Inflammatory macrophage treated with lipopolysaccharide for 4 hours (primary cell): ENCODE measurements around the gene NKIRAS1.
A peak's percentile ranks its signal among the peaks of the same experiment; 100 is the strongest.
"Not testable (repeated sequence)": the region's sequence is repeated elsewhere in the genome, so short reads cannot be mapped to it uniquely, and the experiment has no call there.

Experiments
- DNase-seq: peaks from one replicate; pipeline ENCODE4 v3.0.0-alpha.2; 2020

Gene NKIRAS1

DNA sequence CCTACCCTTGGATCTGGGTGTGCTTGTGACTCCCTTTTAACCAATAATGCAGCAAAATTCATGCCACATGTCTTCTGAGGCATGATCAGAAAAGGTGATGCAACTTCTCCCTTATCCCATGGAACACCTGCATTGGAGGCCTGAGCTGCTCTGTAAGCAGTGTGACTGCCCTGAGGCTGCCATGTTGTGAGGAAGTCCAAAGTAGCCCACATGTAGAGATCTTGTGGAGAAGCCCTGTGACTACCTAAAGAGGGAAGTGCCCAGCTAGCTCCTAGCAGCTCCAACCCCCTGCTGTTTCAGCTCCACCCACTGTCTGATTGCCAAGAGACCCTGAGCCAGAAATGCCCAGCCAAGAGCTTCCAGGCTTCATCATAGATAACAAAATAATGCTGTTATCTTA lies 21.9 kb upstream of the NKIRAS1 start:
- no peak for DNase-seq

GRCh38 chr3:23937296-23937695 lies 20.5 kb upstream of the NKIRAS1 start:
- DNase-seq: no peak

- no peak for DNase-seq
Observed at GRCh38 chr3:23934253-23934652, 17.5 kb upstream of the NKIRAS1 start.

DNA sequence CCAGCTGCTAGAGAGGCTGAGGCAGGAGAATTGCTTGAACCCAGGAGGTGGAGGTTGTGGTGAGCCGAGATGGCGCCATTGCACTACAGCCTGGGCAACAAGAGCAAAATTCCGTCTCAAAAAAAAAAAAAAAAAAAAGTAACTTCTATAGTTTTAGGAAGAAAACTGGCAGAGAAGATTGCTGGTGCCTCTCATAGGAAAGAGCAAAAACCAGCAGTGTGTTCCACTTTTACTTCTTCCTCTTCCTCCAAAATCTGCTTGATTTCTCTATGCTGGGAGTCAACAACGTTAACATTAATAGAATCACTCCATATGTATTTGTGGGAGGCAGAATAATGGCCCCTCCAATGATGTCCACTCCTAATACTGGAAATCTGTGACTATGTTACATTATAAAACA lies 15.8 kb upstream of the NKIRAS1 start:
- peak; percentile 22 for DNase-seq

- DNase-seq: no peak
Observed at GRCh38 chr3:23931597-23931996, 14.8 kb upstream of the NKIRAS1 start.

GRCh38 chr3:23928524-23928923 lies 11.7 kb upstream of the NKIRAS1 start:
- peak; percentile 41 for DNase-seq

DNA sequence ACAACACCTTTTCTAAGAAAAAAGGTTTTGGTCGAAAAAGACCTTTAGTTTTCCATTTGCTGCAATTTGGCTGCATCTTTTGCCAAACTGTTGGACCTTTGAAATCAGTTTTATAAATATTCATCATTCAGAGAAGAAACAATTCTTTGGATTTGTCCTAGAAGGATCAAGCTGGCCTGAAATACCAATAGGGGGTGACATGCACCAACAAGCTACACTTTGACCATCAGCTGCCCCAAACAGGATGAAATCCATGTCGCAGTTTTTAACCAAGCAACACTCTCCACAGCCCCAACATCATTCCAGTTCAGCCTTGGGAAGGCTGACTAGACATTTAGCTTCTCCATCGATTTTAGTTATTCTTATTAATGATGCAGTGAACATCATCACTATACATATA lies 9.9 kb upstream of the NKIRAS1 start:
- DNase-seq: no peak

DNA sequence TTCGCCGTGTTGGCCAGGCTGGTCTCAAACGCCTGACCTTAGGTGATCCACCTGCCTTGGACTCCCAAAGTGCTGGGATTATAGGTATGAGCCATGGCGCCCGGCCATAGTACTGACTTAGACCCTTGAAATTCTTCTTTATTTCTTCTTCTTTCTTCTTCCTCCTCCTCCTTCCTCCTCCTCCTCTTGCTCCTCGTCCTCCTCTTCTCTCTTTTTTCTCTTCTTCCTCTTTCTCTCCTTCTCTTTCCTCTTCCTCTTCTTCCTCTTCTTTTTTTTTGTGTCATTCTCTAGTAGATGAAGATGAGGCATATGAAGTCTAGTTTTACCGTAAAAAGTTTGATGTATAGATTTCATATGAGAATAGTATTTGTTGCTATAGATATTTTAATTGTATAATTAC lies 9.5 kb upstream of the NKIRAS1 start:
- DNase-seq: no peak

GRCh38 chr3:23923786-23924185 lies 7.0 kb upstream of the NKIRAS1 start:
- DNase-seq: no peak

- DNase-seq: no peak
Observed at GRCh38 chr3:23921052-23921511, 4.3 kb upstream of the NKIRAS1 start.

DNA sequence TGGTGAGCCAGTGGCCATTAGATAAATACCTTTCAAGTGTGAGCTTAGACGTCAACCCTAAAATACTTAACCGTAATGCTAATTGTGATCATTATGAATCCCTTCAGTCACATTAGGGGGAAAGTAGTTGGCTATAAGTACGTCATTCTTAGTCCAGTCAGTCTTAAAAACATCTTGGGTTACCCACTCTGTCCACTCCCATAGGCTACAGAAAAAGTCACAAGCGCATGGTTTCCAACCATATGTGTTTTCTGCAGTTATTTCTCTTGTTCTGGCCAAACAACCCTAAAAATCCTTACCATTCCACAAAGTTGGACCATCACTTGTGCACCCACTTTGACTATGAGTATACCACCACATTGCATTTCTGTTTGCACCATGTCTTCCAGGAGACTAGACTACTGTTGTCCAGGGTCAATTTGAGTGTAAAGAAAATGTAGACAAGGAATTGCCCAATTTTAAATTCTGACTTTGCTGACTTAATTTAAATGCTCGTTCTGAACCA lies 3.4 kb upstream of the NKIRAS1 start:
- DNase-seq: no peak

DNA sequence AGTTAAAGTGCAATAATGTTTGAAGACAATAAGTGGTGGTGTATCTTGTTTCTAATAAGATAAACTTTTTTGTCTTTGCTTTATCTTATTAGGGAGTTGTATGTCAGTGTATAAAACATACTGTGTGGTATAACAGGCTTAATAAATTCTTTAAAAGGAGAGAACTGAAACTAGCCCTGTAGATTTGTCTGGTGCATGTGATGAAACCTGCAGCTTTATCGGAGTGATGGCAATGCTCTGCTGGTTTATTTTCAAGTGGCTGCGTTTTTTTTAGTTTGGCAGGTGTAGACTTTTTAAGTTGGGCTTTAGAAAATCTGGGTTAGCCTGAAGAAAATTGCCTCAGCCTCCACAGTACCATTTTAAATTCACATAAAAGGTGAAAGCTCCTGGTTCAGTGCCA lies 2.8 kb upstream of the NKIRAS1 start:
- no peak for DNase-seq

GRCh38 chr3:23918331-23918730 lies 1.5 kb upstream of the NKIRAS1 start:
- DNase-seq: not testable (repeated sequence)

DNA sequence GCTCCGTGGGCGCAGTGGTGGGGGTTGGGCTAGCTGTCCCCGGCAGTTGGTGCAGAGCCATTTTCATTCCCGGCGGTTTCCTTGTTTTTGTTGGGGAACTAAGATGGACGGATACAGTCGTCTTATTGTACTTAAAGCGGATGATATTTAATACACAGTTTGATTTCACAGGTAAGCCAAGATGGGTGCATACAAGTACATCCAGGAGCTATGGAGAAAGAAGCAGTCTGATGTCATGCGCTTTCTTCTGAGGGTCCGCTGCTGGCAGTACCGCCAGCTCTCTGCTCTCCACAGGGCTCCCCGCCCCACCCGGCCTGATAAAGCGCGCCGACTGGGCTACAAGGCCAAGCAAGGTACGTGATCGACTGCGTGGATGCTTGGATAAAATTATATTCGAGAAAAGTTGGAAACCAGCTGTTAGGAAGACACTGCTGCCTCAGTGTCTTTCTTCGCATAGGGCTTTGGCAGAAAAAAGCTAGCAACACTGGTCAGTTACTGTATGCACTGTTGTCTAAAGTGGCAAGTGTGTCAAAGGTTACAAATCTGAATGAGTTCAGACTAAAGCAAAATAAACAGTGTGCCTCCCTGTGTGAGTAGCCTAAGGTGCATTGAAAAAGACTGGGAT lies 1.0 kb upstream of the NKIRAS1 start:
- peak; percentile 83 for DNase-seq

GRCh38 chr3:23916152-23916885 lies 471 bp downstream of the NKIRAS1 start:
- no peak for DNase-seq

DNA sequence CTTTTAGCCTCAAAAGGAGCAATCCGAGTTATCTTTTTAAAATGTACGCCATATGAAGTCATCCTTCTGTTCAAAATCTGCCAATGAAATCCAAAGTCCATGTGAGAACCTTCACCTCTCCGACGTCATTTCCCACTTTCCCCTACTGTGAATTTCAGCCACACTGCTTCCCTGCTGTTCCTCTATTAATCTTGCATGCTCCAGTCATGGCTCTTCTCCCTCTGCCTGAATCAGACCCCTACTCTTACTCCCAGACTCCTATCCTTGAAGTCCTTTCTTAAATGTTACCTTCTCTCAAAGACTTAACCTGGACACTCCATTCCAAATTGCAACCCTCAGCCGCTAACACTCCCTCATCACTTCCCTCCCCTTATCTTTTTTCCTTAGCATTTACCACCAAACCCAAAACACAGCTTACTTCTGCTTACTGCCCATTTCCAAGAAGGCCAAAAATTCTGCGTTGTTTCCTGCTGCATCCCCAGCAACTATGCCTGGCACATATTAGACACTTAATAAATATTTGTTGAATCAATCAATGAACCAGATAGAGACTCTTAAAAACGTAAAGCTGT lies 1.2 kb downstream of the NKIRAS1 start:
- peak; percentile 28 for DNase-seq

GRCh38 chr3:23913873-23914743 lies 2.7 kb downstream of the NKIRAS1 start:
- peak; percentile 40 for DNase-seq

- DNase-seq: no peak
Observed at GRCh38 chr3:23913182-23913581, 3.6 kb downstream of the NKIRAS1 start.

DNA sequence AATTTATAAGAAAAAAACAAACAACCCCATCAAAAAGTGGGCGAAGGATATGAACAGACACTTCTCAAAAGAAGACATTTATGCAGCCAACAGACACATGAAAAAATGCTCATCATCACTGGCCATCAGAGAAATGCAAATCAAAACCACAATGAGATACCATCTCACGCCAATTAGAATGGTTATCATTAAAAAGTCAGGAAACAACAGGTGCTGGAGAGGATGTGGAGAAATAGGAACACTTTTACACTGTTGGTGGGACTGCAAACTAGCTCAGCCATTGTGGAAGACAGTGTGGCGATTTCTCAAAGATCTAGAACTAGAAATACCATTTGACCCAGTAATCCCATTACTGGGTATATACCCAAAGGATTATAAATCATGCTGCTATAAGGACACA lies 4.5 kb downstream of the NKIRAS1 start:
- DNase-seq: not testable (repeated sequence)

DNA sequence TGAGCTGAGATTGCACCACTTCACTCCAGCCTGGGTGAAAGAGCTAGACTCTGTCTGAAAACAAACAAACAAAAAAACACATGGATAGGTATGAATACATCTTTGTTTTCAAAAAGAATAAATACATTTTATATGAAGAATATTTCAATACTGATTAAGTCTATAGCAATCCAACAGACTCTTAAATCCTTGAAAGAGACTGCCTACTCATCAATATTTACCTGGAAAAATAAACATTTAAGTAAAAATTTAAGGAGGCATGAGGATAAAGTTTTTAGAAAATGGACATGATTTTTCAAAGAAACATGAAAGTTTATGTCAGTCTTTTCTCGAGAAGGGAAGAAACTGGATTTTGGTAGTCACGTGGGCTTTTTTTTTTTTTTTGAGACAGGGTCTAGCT lies 5.4 kb downstream of the NKIRAS1 start:
- no peak for DNase-seq

DNA sequence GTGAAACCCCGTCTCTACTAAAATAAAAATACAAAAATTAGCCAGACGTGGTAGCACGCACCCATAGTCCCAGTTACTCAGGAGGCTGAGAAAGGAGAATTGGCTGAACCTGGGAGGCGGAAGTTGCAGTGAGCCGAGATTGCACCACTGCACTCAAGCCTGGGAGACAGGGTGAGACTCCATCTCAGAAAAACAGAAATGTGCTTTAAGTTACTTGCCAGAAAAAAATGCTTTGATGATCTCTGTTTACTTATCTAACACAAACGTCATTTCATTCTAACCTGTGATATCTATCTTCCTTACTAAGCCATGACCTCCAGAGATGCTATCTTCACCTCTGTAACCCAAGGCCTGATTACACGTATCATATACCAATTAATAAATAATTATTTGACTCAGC lies 7.4 kb downstream of the NKIRAS1 start:
- DNase-seq: no peak

- DNase-seq: no peak
Observed at GRCh38 chr3:23904545-23904944, 12.2 kb downstream of the NKIRAS1 start.

DNA sequence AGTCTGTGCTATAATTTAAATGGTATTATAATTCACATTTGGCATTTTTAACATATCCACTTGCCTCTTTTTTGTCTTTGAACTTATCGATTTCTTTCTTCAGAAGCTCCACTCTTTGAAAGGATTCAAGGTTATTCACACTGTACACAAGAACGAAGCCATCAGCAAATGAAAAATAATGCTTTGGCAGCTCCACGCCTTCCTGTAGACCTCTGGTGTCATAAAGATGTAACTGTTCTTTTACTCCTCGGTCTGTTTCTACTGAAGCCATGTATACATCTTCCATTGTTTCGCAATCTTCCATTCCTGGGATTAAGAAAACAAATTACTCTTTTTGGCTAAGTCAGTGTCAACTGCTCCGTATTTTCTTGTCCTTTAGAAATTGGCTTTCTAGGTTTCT lies 16.0 kb downstream of the NKIRAS1 start:
- DNase-seq: no peak
